ENCODE data around the gene COBLL1.

COBLL1 gene

DNA sequence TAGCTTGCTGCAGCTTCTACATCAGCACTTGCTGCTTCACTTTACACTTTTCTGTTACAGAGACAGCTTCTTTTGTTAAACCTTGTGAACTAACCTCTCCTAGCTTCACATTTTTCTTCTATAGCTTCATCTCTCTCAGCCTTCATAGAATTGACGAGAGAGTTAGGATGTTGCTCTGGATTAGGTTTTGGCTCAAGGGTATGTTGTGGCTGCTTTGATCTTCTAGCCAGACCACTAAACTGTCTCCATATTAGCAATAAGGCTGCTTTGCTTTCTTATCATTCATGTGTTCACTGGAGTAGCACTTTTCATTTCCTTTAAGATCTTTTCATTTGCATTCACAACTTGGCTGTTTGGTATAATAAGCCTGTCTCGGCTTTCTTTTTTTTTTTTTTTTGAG, 174.1 kb downstream of the COBLL1 start:
- no peak for DNase-seq

DNA sequence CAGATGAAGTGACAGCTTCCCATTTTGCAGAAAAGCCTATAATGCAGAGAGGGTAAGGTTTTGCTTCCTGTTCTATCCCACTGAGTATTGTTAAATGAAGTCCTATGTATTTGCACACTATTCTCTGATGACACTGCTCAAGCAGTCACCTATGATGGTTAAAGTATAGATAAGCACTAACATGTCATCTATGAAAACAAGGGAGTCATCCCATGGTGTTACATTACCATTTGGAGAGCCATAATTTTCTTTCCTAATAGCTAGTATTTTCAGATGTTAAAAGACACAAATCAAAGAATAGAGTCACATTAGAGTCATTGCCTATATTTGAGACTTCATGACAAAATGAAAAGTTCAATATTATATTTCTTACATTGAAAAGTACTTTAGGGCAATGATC, 177.6 kb downstream of the COBLL1 start:
- DNase-seq, result no peak

DNA sequence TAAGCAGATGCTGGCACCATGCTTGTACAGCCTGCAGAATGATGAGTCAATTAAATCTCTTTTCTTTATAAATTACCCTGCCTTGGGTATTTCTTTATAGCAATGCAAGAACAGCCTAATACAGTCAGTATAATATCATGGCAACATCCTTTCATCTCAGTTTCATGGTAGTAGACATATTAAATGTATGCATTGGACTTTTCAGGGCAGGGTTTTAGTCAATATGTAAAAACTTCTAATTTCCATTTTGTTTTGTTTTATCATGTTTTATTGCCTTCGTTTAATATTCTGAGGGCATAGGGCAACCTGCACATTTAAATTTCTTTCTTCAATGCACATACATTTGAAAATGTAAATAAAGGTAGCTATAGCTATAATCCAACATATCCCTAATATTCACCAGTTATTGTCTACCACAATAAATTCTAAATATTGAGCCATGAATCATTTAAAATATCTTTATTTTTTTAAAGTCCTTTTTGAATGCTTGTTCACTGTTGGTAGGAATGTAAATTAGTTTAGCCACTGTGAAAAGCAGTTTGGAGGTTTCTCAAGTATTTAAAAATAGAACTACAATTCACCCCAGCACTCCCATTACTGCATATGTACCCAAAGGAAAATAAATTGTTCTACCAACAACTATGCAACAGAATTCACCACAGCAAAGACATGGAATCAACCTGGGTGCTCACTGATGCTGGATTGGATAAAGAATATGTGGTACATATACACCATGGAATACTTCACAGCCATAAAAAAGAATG, 178.6 kb downstream of the COBLL1 start:
- DNase-seq, result no peak

GRCh38 chr2:164662066-164662465, 179.6 kb downstream of the COBLL1 start:
- no peak for DNase-seq

DNA sequence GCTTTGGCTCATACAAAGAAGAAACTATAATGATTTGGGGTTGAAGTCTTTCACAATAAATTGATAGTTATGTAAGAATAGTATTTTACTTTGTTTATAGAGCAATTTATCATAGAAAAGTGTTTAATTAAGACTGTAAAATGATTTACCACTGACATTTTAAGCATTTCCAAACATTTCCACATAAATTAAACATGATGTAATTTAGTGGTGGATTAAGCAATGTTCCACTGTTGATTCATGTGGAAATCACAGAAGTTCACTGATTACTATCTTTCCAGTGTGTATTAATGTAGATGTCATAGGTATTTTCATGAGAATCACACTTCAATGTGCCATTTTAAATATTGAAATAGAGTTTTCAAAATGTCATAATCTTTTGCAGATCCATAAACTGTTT, 180.3 kb downstream of the COBLL1 start:
- DNase-seq, result no peak

- no peak for DNase-seq
These were observed 184.5 kb downstream of the COBLL1 start for GRCh38 chr2:164657129-164657528.

DNA sequence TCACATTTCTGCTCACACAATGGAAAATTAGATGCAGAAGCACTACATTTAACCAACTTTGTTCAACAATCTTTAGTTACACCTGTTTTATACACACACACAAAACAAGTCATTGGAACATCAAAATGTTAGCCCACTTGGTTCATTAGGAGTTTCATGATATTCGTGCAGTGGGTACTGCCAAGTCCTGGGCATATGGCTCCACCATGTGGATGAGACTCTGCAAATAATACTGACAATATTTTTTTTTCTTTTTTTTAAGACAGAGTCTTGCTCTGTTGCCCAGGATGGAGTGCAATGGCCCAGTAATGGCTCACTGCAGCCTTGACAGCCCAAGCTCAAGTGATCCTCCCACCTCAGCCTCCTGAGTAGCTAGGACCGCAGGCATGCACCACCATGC, 185.9 kb downstream of the COBLL1 start:
- no peak for DNase-seq

DNA sequence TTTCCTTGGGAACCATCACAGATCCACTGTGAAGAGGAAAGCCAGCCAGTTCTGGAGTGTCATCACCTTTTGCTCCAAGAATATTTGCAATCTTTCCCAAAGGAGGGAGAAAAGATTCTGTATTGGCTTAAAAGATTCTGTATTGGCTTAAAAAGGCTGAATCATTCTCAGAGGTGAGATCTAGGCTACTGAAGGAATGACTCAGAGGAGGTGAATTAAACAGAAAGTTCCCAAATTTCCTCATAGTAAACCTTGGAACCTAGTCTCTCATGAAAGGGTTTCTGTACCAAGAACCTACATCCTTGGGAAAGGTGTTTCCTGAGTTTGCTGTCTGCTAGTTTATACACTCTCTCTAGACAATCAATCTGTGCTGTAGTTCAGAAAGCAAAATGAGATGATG, 186.3 kb downstream of the COBLL1 start:
- no peak for DNase-seq

DNA sequence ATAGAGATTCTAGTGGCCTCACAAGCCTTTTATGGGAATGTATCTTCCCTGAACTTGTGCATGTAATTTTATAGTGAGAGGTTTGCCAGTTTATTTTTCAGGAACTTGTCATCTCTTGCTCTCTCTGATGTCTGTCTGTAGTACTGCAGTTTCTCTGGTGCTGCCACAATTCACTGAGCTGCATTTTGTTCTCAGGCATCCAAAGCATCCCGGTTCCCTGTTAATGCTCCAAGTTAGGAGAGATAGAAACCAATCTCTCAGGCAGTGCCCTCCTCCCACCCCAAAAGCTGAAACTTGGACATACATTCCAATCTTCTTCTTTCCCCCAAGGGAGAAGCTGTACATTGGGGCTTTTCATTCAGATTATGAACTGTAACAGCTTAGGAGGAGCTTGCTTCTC, 190.3 kb downstream of the COBLL1 start:
- no peak for DNase-seq

- no peak for DNase-seq
These were observed 197.5 kb downstream of the COBLL1 start for GRCh38 chr2:164644036-164644700.

GRCh38 chr2:164642946-164643555, 198.6 kb downstream of the COBLL1 start:
- DNase-seq, result no peak

GRCh38 chr2:164642268-164642667, 199.4 kb downstream of the COBLL1 start:
- DNase-seq, result no peak

Data from hippocampal formation (tissue), 2 donors.